CD4-positive, alpha-beta T cell (primary cell): ENCODE results near the gene CCDC70. TPM values are rescaled to one million over a fixed set of nuclear protein-coding genes. Genes with fewer than 3 reads are reported as not detected.

Experiments used
- ATAC-seq: fragments of 200-7000 bp; cut with Tn5 transposase; one replicate; pipeline ENCODE4 v1.10.0; 2022; ENCODE audit warnings: mild to moderate bottlenecking; ENCODE audit not compliant: poor library complexity
- CTCF ChIA-PET: fragments of 350-600 bp; sonication (Branson Sonifier 250); formaldehyde crosslinking; loops from one replicate; lab custom pipeline; 2021; ENCODE audit warnings: antibody characterized with exemption, inconsistent platforms; lab: Charles Lee
- POLR2A ChIA-PET: fragments of 350-600 bp; sonication (Branson Sonifier 250); formaldehyde crosslinking; loops from one replicate; lab custom pipeline; 2021; ENCODE audit warnings: antibody characterized with exemption, inconsistent platforms; lab: Charles Lee
- DNase-seq, 14 experiments: peaks; one replicate each; pipeline ENCODE4 v3.0.0-alpha.2; 2013 to 2020; ENCODE audit warnings: mixed read lengths in 2 of 14
- H3K27ac ChIP-seq, 2 donors: one replicate each; pipeline versions ENCODE4 v1.5.1 to v1.7.0; 2013; ENCODE audit warnings: low read length in 2 of 2, low read depth in 1 of 2, mild to moderate bottlenecking in 1 of 2
- H3K27me3 ChIP-seq, 2 experiments: 1 replicate in 1 of 2; 2 replicates in 1 of 2; pipeline versions ENCODE4 v1.6.1 to v1.7.0; 2013; ENCODE audit warnings: low read length in 2 of 2, control low read depth in 1 of 2, mild to moderate bottlenecking in 1 of 2, moderate library complexity in 1 of 2; ENCODE audit not compliant: insufficient read depth in 2 of 2, control insufficient read depth in 1 of 2
- H3K36me3 ChIP-seq: one replicate; pipeline ENCODE4 v1.6.1; 2013; ENCODE audit warnings: low read length, control low read depth; ENCODE audit not compliant: insufficient read depth
- H3K4me1 ChIP-seq: one replicate; pipeline ENCODE4 v1.6.1; 2013; ENCODE audit warnings: low read length, control low read depth; ENCODE audit not compliant: insufficient read depth
- H3K4me3 ChIP-seq: one replicate; pipeline ENCODE4 v1.5.1; 2013; ENCODE audit warnings: mild to moderate bottlenecking, low read length, moderate library complexity
- H3K9me3 ChIP-seq, 2 experiments: 1 replicate in 1 of 2; 2 replicates in 1 of 2; pipeline versions ENCODE4 v1.6.1 to v1.7.0; 2013; ENCODE audit warnings: low read length in 2 of 2, mild to moderate bottlenecking in 2 of 2, control low read depth in 1 of 2, moderate library complexity in 1 of 2; ENCODE audit not compliant: control insufficient read depth in 1 of 2, insufficient read depth in 1 of 2
- H3K27ac Mint-ChIP-seq: one replicate; pipeline ENCODE4 v1.8.0; 2020; ENCODE audit warnings: mixed read lengths
- H3K27me3 Mint-ChIP-seq: one replicate; pipeline ENCODE4 v1.8.0; 2021; ENCODE audit warnings: mixed read lengths
- H3K36me3 Mint-ChIP-seq: one replicate; pipeline ENCODE4 v1.8.0; 2021; ENCODE audit warnings: low read depth, mixed read lengths
- H3K4me1 Mint-ChIP-seq: one replicate; pipeline ENCODE4 v1.8.0; 2021; ENCODE audit warnings: low read depth, mixed read lengths
- H3K4me3 Mint-ChIP-seq: one replicate; pipeline ENCODE4 v1.8.0; 2020; ENCODE audit warnings: mild to moderate bottlenecking, mixed read lengths
- H3K9me3 Mint-ChIP-seq: one replicate; pipeline ENCODE4 v1.8.0; 2020; ENCODE audit warnings: mixed read lengths
- CTCF ChIP-seq: fragments of 200-600 bp; IDR thresholded peaks from one replicate; pipeline ENCODE4 v1.8.0; 2022; ENCODE audit warnings: antibody characterized with exemption, mild to moderate bottlenecking
- intact Hi-C, 2 experiments: fragments of 100-400 bp; cut with DNase I in 1 of 2; cut with micrococcal nuclease in 1 of 2; formaldehyde crosslinking; loops; one replicate each; pipeline versions ENCODE4 v1.15.1 to v1.9.0; 2023 to 2025; cut with DNase I, micrococcal nuclease
- total RNA-seq, 174 experiments: library from RNA in 2 of 174; stranded (reverse) in 2 of 174; gene quantifications; one replicate each; pipeline ENCODE4 v1.2.3 and lab custom pipeline; 2021 to 2026

Gene CCDC70
- total RNA-seq, 2 experiments from 2014 or later = not detected

DNA sequence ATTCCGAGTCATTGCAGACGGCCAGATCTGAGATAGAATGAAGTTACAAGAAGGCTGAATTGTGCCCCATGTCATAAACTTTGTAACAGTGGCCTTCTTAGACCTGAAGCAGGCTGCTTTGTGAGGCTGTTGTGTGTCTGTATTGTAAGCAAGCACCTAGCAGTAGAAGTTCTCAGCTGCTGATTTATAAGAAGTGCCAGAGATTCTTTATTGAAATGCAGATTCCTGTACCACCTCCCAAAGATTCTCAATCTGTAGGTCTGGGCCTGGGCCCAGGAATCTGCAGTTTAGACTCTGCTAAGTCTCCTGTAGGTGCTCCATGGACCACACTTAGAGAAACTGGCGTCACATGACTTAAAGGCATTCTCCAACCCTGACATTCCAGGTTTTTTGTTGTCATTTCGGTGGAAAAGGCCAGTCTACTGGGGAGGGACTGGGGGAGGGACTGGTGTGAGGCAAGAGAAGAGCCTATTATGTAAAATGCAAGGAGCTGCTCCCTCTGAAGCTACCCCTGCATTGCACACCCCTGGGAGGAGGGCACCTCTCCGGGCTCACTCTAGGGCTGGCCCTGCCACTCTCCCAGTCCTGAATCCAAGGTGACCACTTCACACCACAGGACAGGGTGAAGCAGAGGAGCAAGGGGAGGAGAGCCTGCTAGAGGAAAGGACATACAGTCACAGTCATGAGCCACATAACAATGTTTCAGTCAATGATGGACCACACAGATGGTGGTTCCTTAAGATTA lies 16.0 kb upstream of the CCDC70 start:
- Mint-ChIP-seq H3K4me3 (no peak overlapping the region), H3K36me3 (no peaks in the 10 kb centered on the region), H3K27me3 (peaks cover 6% of the 10 kb centered on the region), H3K4me1 (peaks cover 7% of the 10 kb centered on the region), H3K27ac (no peak overlapping the region), H3K9me3 (no peaks in the 10 kb centered on the region)
- no peaks in the 10 kb centered on the region for H3K27me3 ChIP-seq
- H3K4me1 ChIP-seq = peaks cover 7% of the 10 kb centered on the region
- H3K9me3 ChIP-seq = no peaks in the 10 kb centered on the region
- H3K36me3 ChIP-seq = no peaks in the 10 kb centered on the region
- no peak for DNase-seq
- intact Hi-C loops = loop anchor here (1.0 to 2.0 kb wide), 3 partner anchors 281 to 356 kb away; no protein-coding TSS in a partner anchor
- ATAC-seq = no peak
- CTCF ChIA-PET = interaction anchor here (1.0 to 2.0 kb wide), 6 partner anchors 18 to 411 kb away, joined by 3 to 12 read pairs (median 4); no protein-coding TSS in a partner anchor
- H3K27ac ChIP-seq = no peak overlapping the region
- POLR2A ChIA-PET = interaction anchor here (1.0 kb wide), 1 partner anchor 19 kb away, joined by 4 read pairs; no protein-coding TSS in a partner anchor
- no peak for TF ChIP-seq CTCF
- H3K4me3 ChIP-seq = no peak overlapping the region

- H3K4me1 Mint-ChIP-seq = peaks cover 7% of the 10 kb centered on the region
- no peaks in the 10 kb centered on the region for H3K9me3 Mint-ChIP-seq
- TF ChIP-seq CTCF = no peak
- ATAC-seq (no peak), DNase-seq (no peak)
- Histone ChIP-seq H3K27me3 (no peaks in the 10 kb centered on the region), H3K4me3 (no peak overlapping the region), H3K4me1 (peaks cover 7% of the 10 kb centered on the region), H3K27ac (no peak overlapping the region), H3K9me3 (no peaks in the 10 kb centered on the region), H3K36me3 (no peaks in the 10 kb centered on the region)
- no peak overlapping the region for H3K27ac Mint-ChIP-seq
- H3K36me3 Mint-ChIP-seq = no peaks in the 10 kb centered on the region
- H3K4me3 Mint-ChIP-seq = no peak overlapping the region
- CTCF ChIA-PET = interaction anchor here (0.6 to 1.8 kb wide), 2 partner anchors 13 to 412 kb away, joined by 3 to 4 read pairs; no protein-coding TSS in a partner anchor
- intact Hi-C loops = no loop called here
- H3K27me3 Mint-ChIP-seq = peaks cover 9% of the 10 kb centered on the region
- POLR2A ChIA-PET = no interaction called here
These were observed 15.0 kb upstream of the CCDC70 start for GRCh38 chr13:51846756-51847155.

DNA sequence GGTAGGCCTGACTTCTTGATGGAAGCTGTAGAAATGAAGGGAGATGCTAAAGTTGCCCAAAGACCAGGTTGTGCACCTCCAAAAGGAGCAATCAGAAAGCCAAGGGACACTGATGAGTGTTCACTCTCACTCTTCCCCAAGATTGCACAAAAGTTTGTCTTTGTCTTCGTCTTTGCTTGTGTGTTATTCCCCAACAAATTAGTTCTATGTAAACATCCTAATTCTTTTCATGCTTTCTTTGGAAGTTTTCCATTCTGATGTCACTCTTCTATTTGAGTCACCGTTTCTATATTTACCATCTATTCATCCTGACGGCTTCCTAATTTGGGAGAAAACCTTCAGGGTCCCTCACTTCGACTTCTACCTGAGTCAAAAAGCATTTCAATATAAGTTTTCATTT lies 13.1 kb upstream of the CCDC70 start:
- no peak overlapping the region for H3K4me3 ChIP-seq
- peaks cover 0 to 4% of the 10 kb centered on the region in 2 experiments for H3K27me3 ChIP-seq
- Mint-ChIP-seq H3K36me3 (no peaks in the 10 kb centered on the region), H3K9me3 (no peaks in the 10 kb centered on the region), H3K4me3 (no peak overlapping the region), H3K27ac (no peak overlapping the region), H3K4me1 (peaks cover 7% of the 10 kb centered on the region), H3K27me3 (peaks cover 9% of the 10 kb centered on the region)
- TF ChIP-seq CTCF = no peak
- CTCF ChIA-PET = interaction anchor here (0.6 to 3.4 kb wide), 2 partner anchors 8 to 33 kb away, joined by 3 to 8 read pairs; no protein-coding TSS in a partner anchor
- POLR2A ChIA-PET = no interaction called here
- no peaks in the 10 kb centered on the region for H3K36me3 ChIP-seq
- ATAC-seq (no peak), DNase-seq (no peak)
- intact Hi-C loops = no loop called here
- no peak overlapping the region for H3K27ac ChIP-seq
- H3K9me3 ChIP-seq = no peaks in the 10 kb centered on the region
- peaks cover 7% of the 10 kb centered on the region for H3K4me1 ChIP-seq
